ENCODE data around the gene SSU72. TPM values are rescaled to one million over a fixed set of nuclear protein-coding genes. Genes with fewer than 3 reads are reported as not detected.

Gene SSU72
- total RNA-seq, 1 donor from 2014 or later, result 54.0 TPM

DNA sequence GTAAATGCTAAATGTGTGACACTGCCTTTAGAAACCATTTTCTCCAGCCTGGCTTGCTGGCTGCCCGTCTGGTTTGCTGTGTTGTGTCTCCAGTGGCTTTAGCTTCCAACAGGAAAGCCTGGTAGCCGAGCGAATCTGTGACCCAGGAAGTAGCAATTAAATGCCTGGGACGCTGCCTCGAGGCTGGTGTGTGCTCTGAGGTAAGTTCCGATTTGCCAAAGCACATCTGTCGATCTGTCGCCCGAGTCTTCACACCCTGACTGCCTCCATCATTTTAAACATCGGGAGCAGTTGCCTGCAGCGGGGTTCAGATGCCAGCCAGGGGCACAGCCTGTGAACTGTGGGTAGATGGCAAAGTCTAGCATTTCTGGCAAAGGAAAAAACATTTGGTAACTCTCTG is 42.9 kb upstream of the SSU72 start:
- Histone ChIP-seq H3K36me3 (ENCODE audit: control insufficient read depth, insufficient read depth, low read length) (peaks cover 3% of the 10 kb centered on the region), H3K27me3 (ENCODE audit: control insufficient read depth, insufficient read depth, low read length) (no peaks in the 10 kb centered on the region), H3K4me3 (ENCODE audit: low read depth, low read length) (no peak overlapping the region)
- TF ChIP-seq, protein P1, sequence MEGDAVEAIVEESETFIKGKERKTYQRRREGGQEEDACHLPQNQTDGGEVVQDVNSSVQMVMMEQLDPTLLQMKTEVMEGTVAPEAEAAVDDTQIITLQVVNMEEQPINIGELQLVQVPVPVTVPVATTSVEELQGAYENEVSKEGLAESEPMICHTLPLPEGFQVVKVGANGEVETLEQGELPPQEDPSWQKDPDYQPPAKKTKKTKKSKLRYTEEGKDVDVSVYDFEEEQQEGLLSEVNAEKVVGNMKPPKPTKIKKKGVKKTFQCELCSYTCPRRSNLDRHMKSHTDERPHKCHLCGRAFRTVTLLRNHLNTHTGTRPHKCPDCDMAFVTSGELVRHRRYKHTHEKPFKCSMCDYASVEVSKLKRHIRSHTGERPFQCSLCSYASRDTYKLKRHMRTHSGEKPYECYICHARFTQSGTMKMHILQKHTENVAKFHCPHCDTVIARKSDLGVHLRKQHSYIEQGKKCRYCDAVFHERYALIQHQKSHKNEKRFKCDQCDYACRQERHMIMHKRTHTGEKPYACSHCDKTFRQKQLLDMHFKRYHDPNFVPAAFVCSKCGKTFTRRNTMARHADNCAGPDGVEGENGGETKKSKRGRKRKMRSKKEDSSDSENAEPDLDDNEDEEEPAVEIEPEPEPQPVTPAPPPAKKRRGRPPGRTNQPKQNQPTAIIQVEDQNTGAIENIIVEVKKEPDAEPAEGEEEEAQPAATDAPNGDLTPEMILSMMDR (IDR thresholded peaks at IDR 0.05; ENCODE audit: insufficient read depth, low read length, severe bottlenecking), result no peak
- DNase-seq (ENCODE audit: low read depth) (no peak), FAIRE-seq (no peak)

DNA sequence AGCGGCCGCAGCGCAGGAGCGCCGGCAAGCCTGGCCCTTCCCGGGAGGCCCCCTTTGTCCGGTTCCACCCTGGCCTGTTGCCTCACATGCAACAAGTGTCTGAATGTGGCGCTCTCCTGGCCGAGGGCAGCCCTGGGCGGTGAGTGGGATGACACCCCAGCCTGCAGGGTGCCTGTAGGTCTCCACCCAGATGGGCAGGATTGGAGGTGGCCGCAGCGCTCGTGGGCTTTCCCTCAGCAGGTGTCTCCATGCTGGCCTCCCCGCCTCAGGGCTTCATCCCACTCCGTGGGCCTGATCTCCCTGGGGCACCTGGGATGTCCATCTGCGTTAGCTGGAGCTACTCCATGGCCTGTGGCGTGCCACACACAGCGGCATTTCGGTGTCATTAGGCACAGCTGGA is 42.2 kb upstream of the SSU72 start:
- Histone ChIP-seq H3K27me3 (ENCODE audit: control insufficient read depth, insufficient read depth, low read length) (no peaks in the 10 kb centered on the region), H3K4me3 (ENCODE audit: low read depth, low read length) (peak overlapping the region; percentile 99), H3K36me3 (ENCODE audit: control insufficient read depth, insufficient read depth, low read length) (peaks cover 3% of the 10 kb centered on the region)
- TF ChIP-seq, protein P1 (IDR thresholded peaks at IDR 0.05; ENCODE audit: insufficient read depth, low read length, severe bottlenecking), result no peak
- no peak for DNase-seq (ENCODE audit: low read depth)
- no peak for FAIRE-seq

DNA sequence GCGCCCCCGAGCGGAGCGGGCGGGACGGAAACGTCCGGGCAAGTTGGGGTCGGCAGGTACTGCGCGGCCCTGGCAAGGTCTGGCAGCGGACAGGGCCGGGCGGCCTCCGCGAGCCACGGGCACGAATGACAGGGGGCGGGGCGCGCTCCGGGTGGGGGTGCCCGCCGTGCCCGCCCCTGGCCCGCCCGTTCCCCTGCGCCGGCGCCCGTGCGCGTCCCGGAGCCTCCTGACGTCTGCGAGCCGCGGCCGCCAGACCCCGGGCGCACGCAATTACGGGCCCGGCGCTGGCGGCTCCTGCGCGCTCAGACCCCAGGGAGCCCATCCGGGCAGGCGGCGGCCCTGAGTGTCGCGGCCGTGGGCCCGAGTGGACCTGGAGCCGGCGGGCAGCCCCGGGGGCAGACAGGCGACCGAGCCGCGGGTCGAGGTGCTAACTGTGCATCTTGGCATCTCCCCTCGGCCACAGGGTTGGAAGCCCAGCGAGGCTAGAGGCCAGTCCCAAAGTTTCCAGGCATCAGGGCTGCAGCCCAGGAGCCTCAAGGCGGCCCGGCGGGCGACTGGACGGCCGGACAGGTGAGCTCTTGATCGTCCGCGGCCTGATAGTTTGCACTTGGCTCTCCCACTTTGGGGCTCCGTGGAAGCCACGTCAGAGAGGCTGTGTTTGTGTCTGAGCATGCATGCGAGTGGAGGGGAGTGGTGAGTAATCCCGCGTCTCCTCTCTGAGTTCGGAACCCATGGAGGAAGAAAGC is 41.6 kb upstream of the SSU72 start:
- FAIRE-seq, result no peak
- Histone ChIP-seq H3K36me3 (ENCODE audit: control insufficient read depth, insufficient read depth, low read length) (peaks cover 3% of the 10 kb centered on the region), H3K27me3 (ENCODE audit: control insufficient read depth, insufficient read depth, low read length) (no peaks in the 10 kb centered on the region), H3K4me3 (ENCODE audit: low read depth, low read length) (peak overlapping the region; percentile 99)
- no peak for DNase-seq (ENCODE audit: low read depth)
- TF ChIP-seq, protein P1 (IDR thresholded peaks at IDR 0.05; ENCODE audit: insufficient read depth, low read length, severe bottlenecking), result no peak

DNA sequence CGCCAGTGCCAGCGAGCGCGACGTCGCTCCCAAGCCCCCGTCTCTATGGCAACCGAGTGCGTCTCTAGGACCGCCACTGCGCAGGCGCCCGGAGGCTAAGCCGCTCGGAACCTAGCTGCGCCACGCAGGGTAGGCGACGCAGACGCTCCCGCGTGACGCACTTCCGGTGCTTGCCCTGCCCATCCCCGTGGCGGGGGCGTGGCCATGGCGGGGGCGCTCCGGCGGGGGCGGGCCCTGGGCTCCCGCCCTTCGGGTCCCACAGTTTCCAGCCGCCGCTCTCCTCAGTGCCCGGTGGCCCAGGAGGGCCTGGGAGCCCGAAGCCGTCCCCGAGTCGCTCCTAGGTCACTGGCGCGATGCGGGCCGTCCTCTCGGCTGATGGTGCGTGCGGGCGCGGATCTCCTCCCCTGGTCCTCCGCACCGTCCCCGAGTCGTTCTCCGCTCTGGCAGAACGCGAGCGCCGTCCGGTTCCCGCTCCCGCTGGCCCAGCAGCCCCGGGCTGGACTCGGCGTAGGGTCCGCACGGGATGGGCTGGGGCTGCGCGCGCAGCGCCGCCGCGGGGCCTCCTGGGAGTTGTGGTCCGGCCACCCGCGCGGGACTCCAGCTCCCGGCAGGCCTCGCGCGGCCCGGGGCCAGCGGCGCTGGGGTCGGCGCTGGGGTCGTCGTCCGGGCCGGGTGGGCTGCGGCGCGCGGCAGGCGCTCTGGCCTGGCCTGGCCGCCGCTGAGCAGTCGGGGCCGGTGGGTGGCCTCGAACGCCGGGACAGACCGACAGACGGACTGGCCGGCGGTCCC is 40.8 kb upstream of the SSU72 start, which contains the start of gene MIB2:
MIB2 (plus strand) TSS at position 245 of the 789 bp plus-strand sequence. CDS start 7,953 bp downstream, outside the sequence.
- H3K36me3 ChIP-seq (ENCODE audit: control insufficient read depth, insufficient read depth, low read length), result peaks cover 3% of the 10 kb centered on the region
- H3K4me3 ChIP-seq (ENCODE audit: low read depth, low read length), result peak within 1 kb of the TSS; percentile 99
- peak; percentile 81 for DNase-seq (ENCODE audit: low read depth)
- no peaks in the 10 kb centered on the region for H3K27me3 ChIP-seq (ENCODE audit: control insufficient read depth, insufficient read depth, low read length)
- TF ChIP-seq, protein P1 (IDR thresholded peaks at IDR 0.05; ENCODE audit: insufficient read depth, low read length, severe bottlenecking), result no peak
- no peak for FAIRE-seq

DNA sequence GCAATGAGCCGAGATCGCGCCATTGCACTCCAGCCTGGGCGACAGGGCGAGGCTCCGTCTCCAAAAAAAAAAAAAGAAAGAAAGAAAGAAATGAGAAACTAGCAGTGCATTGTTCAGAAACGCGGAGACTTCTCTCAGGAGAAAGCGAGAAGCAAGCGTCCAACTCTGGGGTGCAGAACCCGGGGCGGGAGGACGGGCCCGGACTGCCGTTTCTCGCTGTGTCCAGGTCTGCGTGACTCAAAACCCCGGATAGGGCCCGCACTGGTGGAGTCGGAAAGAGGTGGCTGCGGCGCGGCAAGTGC is 40.2 kb upstream of the SSU72 start:
- Histone ChIP-seq H3K36me3 (ENCODE audit: control insufficient read depth, insufficient read depth, low read length) (peaks cover 3% of the 10 kb centered on the region), H3K27me3 (ENCODE audit: control insufficient read depth, insufficient read depth, low read length) (no peaks in the 10 kb centered on the region), H3K4me3 (ENCODE audit: low read depth, low read length) (peak overlapping the region; percentile 99)
- no peak for DNase-seq (ENCODE audit: low read depth)
- TF ChIP-seq, protein P1 (IDR thresholded peaks at IDR 0.05; ENCODE audit: insufficient read depth, low read length, severe bottlenecking), result no peak
- FAIRE-seq, result no peak

All from bronchial epithelial cell (primary cell).